GM21367 (cell line): ENCODE results near the gene TMC1.

Source experiments
- ATAC-seq: cut with Tn5 transposase; IDR thresholded peaks from one replicate; pipeline ENCODE4 v1.9.1; 2021; ENCODE audit not compliant: unreplicated experiment

TMC1 gene

GRCh38 chr9:72665421-72665820 is 144.0 kb downstream of the TMC1 start:
- no peak for ATAC-seq

DNA sequence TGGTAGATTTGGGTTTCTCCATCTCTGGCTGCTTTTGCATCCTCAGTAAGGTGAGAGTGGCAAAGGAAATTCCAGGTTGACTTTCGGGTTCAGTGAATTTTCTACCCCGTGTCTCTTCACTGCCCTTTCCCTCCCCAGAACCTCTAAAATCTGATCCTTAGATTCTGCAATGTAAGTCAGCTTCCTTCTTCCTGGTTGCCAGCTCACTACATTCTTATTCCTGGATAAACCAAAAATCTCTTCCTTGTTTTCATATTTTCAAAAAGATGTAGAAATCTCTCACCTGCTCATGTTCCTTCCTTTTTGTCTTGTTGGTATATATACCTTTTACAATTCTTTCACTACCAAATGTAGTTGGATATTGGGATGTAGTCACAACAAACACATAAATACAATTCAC is 145.8 kb downstream of the TMC1 start:
- no peak for ATAC-seq

DNA sequence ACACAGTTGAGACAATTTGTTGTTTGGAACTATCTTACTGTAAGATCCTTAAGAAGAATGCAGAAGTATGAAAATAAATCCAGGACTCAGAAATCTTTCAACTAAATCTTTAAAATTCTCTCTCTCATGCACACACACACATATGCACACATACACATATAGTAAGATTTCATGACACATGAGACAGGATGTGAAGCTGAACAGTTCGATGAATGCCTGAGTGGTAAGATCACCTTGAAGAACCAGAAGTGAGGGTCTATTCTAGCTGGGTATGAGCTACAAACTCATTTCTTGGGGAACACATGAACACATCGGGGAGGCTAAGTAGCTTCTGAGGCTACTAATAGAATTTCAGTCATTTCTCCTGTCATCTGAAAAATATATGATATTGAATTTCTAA is 153.6 kb downstream of the TMC1 start:
- ATAC-seq = no peak

- no peak for ATAC-seq
Measured at GRCh38 chr9:72675586-72675985, 154.2 kb downstream of the TMC1 start.

- no peak for ATAC-seq
Measured at GRCh38 chr9:72680593-72681282, 159.3 kb downstream of the TMC1 start.

DNA sequence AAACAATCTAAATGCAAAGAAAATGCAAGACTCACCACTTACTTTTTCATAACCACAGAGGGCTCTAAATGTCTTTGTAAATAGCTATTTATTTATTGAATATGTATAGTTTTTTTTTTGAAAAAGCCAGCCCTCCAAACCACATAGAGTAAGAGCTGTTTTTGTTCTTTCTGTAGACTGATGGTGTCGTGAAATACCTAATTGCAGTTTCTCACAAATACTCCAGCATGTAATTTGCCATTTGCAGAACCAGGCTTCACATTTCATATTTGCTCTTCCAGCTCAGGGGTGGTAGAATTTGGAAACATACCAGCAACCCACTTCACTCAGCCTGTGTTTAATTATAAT is 159.8 kb downstream of the TMC1 start:
- no peak for ATAC-seq

GRCh38 chr9:72684615-72685014 is 163.2 kb downstream of the TMC1 start:
- ATAC-seq = no peak

DNA sequence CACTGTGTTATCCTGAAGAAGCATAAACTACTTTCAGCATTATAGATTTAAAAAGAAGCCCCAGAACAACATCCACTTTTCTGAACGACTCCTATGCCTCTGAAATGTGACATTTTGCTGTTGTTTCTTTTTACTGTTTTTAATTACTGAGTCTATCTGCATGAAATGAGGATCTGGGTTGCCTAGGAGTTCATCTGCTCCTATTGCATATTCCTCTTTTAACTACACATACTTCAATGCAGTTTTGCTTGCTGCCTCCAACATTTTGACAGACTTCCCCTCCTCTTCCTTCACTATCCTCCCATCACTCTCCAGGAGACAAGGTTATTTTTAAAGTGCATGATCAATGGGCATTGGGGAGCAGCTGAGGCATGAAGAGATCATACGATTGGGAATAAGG is 164.5 kb downstream of the TMC1 start:
- no peak for ATAC-seq

- ATAC-seq = no peak
Measured at GRCh38 chr9:72687331-72687730, 165.9 kb downstream of the TMC1 start.

DNA sequence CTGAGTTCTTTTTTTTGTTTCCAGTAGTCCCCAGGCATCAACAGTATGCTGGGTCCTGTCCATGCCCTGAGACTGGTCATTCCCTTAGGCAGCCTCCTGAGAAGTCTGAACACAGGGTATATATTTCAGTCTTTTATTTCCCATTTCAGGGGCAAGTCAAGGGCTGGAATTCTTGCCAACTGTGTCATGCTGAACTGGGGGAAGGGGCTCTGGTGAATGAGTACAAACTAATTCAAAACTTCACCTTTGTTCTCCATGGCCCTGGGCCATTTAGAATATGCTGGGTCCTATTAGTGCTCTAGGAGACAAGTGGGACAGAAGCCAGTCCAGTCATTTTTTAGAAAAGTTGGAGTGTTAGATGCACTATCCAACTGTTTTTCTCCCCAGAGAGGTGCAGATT is 170.3 kb downstream of the TMC1 start:
- ATAC-seq = no peak

DNA sequence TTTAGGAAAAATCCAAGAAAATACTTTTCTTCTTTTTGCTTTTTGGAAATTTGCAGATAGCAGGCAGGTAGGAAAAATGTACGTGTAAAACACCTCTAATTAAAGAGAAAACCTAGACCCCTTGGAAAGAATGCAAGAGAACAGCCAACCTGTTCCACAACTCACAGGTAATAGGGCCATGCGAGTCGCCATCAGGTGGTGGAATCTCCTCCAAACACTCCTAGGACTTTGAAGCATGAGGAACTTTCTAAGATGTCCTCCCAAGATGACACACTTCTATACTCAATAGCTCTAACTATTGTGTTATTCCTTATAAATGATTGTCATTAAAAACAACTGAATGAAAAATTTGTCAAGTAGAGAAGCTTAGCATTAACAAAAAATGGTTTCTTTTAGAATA is 174.0 kb downstream of the TMC1 start:
- no peak for ATAC-seq

DNA sequence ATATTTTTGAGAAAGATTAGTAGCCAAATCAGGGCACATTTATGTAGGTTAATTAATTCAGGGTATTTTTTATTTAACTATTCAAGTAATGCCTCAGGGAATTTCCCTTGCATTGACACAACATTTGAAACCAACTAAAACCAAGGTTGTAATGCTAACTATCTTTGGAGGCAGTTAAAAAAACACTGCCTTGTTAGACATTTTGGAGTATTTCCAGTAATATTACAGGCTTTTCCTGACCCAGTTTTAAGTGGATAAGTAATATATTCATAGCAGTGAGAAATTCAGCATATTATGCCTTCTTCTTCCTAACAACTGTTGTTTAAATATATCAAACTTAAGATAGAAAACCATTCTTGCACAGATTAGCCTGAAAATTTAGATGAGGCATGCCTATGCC is 175.1 kb downstream of the TMC1 start:
- no peak for ATAC-seq

- ATAC-seq = no peak
Measured at GRCh38 chr9:72701510-72701909, 180.1 kb downstream of the TMC1 start.

DNA sequence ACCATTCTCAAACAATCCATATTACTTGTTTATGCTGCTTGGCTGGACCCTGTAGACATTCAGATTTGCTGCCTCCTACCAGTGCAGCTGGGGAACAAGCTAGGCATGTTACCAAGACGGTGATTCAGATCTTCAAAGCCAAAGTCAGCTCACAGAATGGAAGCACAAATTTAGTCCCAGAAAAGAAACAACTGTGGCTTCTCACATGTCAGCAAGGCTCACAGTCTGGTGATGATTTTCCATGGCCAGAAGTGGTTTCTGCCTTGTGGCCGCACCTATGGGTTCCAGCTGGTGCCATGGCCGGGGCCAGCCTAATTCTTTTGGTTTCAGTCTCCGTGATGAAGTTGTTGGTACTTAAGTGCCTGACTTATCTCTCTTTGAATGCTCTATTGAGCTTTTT is 182.2 kb downstream of the TMC1 start:
- ATAC-seq = no peak

- ATAC-seq = no peak
Measured at GRCh38 chr9:72704688-72705375, 183.4 kb downstream of the TMC1 start.

DNA sequence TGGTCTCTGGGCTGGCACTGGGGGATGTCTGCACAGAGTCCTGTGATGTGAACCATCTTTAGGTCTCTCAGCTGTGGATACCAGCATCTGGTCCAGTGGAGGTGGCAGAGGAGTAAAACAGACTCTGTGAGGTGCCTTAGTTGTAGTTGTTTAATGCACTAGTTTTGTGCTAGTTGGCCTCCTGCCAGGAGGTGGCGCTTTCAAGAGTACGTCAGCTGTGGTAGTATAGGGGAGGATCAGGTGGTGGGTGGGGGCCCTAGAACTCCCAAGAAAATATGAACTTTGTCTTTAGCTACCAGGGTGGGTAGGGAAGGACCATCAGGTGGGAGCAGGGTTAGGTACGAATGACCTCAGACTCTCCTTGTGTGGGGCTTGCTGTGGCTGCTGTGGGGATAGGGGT is 197.1 kb downstream of the TMC1 start:
- ATAC-seq = no peak

DNA sequence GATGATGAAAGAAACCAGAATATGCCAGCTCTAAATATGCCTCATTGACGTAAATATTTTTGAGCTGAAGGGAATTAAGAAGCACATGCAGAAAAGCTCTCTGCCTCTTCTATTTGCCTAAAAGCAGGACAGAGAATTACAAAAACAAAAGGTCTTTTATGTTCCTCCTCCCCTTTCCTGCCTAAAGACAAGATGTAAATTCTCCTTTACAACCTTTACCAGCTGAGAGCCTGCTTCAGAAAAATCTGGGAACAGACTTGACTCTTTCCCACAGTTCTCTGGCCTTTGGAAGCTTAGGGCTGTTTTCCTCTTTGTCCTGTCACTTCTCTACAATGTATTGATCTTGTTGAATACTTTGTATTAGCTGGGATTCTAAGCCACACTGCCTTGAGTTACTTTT is 199.7 kb downstream of the TMC1 start:
- ATAC-seq = no peak

GRCh38 chr9:72726947-72727346 is 205.5 kb downstream of the TMC1 start:
- no peak for ATAC-seq

GRCh38 chr9:72728031-72728770 is 206.8 kb downstream of the TMC1 start:
- no peak for ATAC-seq

DNA sequence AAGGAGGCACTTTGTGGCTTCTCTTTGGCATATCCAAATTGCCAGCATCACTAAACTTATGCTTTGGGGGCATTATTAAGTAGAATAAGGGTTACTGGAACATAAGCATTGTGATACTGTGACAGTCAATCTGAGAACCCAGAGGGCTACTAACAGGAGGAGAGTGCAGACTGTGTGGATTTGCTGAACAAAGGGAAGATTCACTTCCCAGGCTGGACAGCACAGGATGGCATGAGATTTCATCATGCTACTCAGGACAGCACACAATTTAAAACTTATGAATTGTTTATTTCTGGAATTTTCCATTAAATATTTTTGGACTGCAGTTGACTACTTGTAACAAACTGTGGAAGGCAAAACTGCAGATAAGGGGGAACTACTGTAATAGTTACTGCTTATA is 212.5 kb downstream of the TMC1 start:
- no peak for ATAC-seq

GRCh38 chr9:72734631-72735030 is 213.2 kb downstream of the TMC1 start:
- no peak for ATAC-seq

DNA sequence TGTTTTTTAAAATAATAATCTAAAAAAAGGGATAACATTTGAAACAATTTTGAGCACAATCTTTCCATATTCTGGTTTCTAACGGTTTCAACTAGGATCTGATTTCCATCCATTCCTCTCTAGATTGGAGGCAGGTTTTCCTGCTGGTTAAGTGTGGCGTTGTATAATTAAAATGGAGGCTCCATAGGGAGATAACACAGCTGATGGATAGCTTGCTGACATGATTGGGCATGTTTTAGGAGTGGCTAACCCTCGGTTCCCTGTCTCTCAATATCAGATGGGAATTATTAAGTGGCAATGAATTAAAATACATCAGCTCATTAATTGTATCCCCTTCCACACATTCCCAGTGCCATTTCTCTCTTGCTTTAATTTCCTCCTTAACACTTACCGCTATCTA is 222.4 kb downstream of the TMC1 start:
- no peak for ATAC-seq
